ENCODE measurements around the gene HK1.

DNA sequence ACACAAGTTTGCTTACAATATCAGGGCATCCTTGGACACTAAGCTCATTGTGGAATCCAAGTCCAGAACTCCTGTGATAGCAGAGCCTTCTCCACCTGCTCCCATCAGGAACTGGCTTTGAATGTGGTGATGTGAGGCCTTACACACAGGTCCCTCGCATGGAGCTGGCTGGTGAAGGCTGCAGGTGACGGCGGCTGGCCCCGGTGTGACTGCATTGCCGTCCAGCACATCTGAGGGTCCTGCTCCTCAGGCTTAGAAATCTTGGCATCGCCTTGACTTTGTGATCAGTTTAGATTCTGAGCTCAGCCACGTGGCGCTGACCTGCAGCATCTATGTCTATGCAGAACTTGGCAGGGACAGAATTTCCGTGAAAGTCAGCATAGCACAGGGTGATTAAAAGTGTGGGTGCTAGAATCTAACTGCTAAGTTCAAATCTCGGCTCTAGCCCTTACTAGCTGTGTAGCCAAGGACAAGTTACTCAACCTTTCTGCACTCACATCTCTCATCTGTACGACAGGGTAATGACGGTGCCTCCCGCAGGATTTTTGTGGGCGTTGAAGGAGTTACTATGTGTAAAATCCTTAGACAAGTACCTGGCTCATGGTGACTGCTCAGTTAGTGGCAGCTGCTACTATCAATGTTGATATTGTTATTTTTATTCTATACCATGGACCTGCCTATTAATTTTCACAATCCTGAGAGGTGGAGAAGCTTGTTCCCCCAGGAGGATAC lies 31.5 kb upstream of the HK1 start:
- TF ChIP-seq, protein P1, sequence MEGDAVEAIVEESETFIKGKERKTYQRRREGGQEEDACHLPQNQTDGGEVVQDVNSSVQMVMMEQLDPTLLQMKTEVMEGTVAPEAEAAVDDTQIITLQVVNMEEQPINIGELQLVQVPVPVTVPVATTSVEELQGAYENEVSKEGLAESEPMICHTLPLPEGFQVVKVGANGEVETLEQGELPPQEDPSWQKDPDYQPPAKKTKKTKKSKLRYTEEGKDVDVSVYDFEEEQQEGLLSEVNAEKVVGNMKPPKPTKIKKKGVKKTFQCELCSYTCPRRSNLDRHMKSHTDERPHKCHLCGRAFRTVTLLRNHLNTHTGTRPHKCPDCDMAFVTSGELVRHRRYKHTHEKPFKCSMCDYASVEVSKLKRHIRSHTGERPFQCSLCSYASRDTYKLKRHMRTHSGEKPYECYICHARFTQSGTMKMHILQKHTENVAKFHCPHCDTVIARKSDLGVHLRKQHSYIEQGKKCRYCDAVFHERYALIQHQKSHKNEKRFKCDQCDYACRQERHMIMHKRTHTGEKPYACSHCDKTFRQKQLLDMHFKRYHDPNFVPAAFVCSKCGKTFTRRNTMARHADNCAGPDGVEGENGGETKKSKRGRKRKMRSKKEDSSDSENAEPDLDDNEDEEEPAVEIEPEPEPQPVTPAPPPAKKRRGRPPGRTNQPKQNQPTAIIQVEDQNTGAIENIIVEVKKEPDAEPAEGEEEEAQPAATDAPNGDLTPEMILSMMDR (IDR thresholded peaks at IDR 0.05): no peak
- TF ChIP-seq POLR2A (IDR thresholded peaks at IDR 0.05): no peak

Data from adrenal gland (tissue), 5 donors.